SJCRH30 (cell line): ENCODE measurements around the gene SPOP. TPM values are rescaled to one million over a fixed set of nuclear protein-coding genes. Genes with fewer than 3 reads are reported as not detected.
"Not testable (repeated sequence)": the region's sequence is repeated elsewhere in the genome, so short reads cannot be mapped to it uniquely, and the experiment has no call there.

Experiments
- DNase-seq, 2 experiments: peaks; one replicate each; pipeline ENCODE4 v3.0.0-alpha.2; 2015 to 2020
- H3K27ac ChIP-seq: fragments of 250-450 bp; sonication (Bioruptor Pico); 2 replicates; pipeline ENCODE4 v1.5.1; 2020; ENCODE audit warnings: mild to moderate bottlenecking, moderate library complexity
- H3K27me3 ChIP-seq: fragments of 250-450 bp; sonication (Bioruptor Pico); 2 replicates; pipeline ENCODE4 v1.5.1; 2020; ENCODE audit warnings: mild to moderate bottlenecking, moderate library complexity
- H3K36me3 ChIP-seq: fragments of 250-450 bp; sonication (Bioruptor Pico); 2 replicates; pipeline ENCODE4 v1.5.1; 2020; ENCODE audit warnings: mild to moderate bottlenecking, moderate library complexity
- H3K4me1 ChIP-seq: fragments of 250-450 bp; sonication (Bioruptor Pico); 2 replicates; pipeline ENCODE4 v1.5.1; 2020; ENCODE audit warnings: mild to moderate bottlenecking, moderate library complexity
- H3K4me3 ChIP-seq: fragments of 250-450 bp; sonication (Bioruptor Pico); 2 replicates; pipeline ENCODE4 v1.5.1; 2020; ENCODE audit warnings: mild to moderate bottlenecking, moderate library complexity
- H3K9me3 ChIP-seq: fragments of 250-450 bp; sonication (Bioruptor Pico); replicated peaks from 2 replicates; pipeline ENCODE4 v1.5.1; 2020; ENCODE audit warnings: mild to moderate bottlenecking, moderate library complexity
- total RNA-seq: library from RNA; depleted of rRNA; stranded (reverse); fragments of >200 nt; shearing (Covaris generic); gene quantifications from 2 replicates; pipeline ENCODE4 v1.2.3, GENCODE V29; 2014

The SPOP gene
- total RNA-seq, 1 experiment from 2014 or later, result 31.3 TPM

DNA sequence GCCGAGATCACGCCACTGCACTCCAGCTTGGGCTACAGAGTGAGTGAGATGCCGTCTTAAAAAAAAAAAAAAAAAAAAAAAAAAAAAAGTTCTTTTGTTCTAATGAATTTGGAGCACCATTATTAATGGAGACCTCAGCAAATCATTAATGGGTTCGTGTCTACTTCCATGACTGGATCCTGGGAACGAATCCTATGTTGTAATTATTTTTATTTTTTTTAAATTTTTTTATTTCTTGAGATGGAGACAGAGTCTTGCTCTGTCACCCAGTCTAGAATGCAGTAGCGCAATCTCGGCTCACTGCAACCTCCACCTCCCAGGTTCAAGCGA lies 30.7 kb downstream of the SPOP start:
- no peak for DNase-seq
- H3K27me3 ChIP-seq, result no peaks in the 10 kb centered on the region
- peaks cover 4% of the 10 kb centered on the region; the same call in 1 of the 2 replicates for H3K4me1 ChIP-seq
- no peak overlapping the region for H3K27ac ChIP-seq
- H3K9me3 ChIP-seq, result no peaks in the 10 kb centered on the region
- H3K36me3 ChIP-seq, result no peaks in the 10 kb centered on the region
- no peak overlapping the region for H3K4me3 ChIP-seq

- DNase-seq, result peak; percentile 13 to 19
- Histone ChIP-seq H3K36me3 (no peaks in the 10 kb centered on the region), H3K4me3 (no peak overlapping the region), H3K27ac (peak overlapping the region; percentile 22; the same call in 1 of the 2 replicates), H3K4me1 (peaks cover 4% of the 10 kb centered on the region; the same call in 1 of the 2 replicates), H3K9me3 (no peaks in the 10 kb centered on the region), H3K27me3 (no peaks in the 10 kb centered on the region)
These were observed 31.3 kb downstream of the SPOP start for GRCh38 chr17:49646391-49647255.

DNA sequence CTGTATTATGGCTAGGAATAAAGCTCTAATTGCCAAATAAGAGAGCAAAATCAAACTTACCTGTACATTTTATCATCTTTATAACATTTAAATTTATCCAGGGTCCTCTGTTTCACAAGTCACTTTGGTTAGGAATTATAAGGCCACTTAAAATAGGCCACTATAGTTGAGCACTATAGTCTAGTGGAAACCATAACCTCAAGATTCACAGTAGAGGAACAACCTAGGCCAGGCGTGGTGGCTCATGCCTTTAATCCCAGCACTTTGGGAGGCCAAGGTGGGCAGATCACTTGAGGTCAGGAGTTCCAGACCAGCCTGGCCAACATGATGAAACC lies 31.9 kb downstream of the SPOP start:
- not testable (repeated sequence) for H3K4me3 ChIP-seq, H3K36me3 ChIP-seq, H3K9me3 ChIP-seq, DNase-seq, H3K27ac ChIP-seq, H3K27me3 ChIP-seq, H3K4me1 ChIP-seq

GRCh38 chr17:49645654-49646053 lies 32.2 kb downstream of the SPOP start:
- DNase-seq, result no peak
- no peak overlapping the region for H3K4me3 ChIP-seq
- H3K9me3 ChIP-seq, result no peaks in the 10 kb centered on the region
- H3K36me3 ChIP-seq, result no peaks in the 10 kb centered on the region
- peaks cover 4% of the 10 kb centered on the region; the same call in 1 of the 2 replicates for H3K4me1 ChIP-seq
- no peak overlapping the region for H3K27ac ChIP-seq
- H3K27me3 ChIP-seq, result no peaks in the 10 kb centered on the region

GRCh38 chr17:49640556-49640955 lies 37.3 kb downstream of the SPOP start:
- 0 out of 2 replicates have a peak, but pooled peaks cover 3% of the 10 kb centered on the region for H3K36me3 ChIP-seq
- no peak overlapping the region for H3K4me3 ChIP-seq
- H3K27ac ChIP-seq, result no peak overlapping the region
- H3K4me1 ChIP-seq, result no peaks in the 10 kb centered on the region
- H3K27me3 ChIP-seq, result no peaks in the 10 kb centered on the region
- no peak for DNase-seq
- no peaks in the 10 kb centered on the region for H3K9me3 ChIP-seq

GRCh38 chr17:49638818-49639217 lies 39.1 kb downstream of the SPOP start:
- Histone ChIP-seq H3K4me1 (peaks cover 4% of the 10 kb centered on the region; the same call in 1 of the 2 replicates), H3K9me3 (no peaks in the 10 kb centered on the region), H3K27ac (no peak overlapping the region), H3K36me3 (0 out of 2 replicates have a peak, but pooled peaks cover 3% of the 10 kb centered on the region), H3K27me3 (no peaks in the 10 kb centered on the region), H3K4me3 (no peak overlapping the region)
- DNase-seq, result no peak

DNA sequence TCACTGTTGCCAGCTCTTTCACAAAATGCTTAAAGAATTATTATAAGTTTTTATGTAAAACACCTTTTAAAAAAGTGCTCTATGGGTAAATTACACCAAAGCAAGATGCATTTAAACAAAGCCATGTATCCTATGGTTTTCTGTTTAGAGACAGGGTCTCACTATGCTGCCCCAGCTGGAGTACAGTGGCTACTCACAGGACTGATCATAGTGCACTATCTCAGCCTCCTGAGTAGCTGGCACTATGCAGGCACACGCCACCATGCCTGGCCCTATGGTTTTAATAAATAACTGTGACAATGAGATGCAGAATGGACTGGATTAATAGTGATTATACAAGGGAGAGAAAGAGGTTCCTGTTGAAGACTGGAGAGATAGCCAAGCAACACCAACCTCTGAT lies 40.2 kb downstream of the SPOP start:
- H3K4me1 ChIP-seq, result peaks cover 4% of the 10 kb centered on the region; the same call in 1 of the 2 replicates
- H3K9me3 ChIP-seq, result no peaks in the 10 kb centered on the region
- H3K36me3 ChIP-seq, result 0 out of 2 replicates have a peak, but pooled peaks cover 3% of the 10 kb centered on the region
- no peak for DNase-seq
- no peaks in the 10 kb centered on the region for H3K27me3 ChIP-seq
- H3K27ac ChIP-seq, result no peak overlapping the region
- H3K4me3 ChIP-seq, result no peak overlapping the region

DNA sequence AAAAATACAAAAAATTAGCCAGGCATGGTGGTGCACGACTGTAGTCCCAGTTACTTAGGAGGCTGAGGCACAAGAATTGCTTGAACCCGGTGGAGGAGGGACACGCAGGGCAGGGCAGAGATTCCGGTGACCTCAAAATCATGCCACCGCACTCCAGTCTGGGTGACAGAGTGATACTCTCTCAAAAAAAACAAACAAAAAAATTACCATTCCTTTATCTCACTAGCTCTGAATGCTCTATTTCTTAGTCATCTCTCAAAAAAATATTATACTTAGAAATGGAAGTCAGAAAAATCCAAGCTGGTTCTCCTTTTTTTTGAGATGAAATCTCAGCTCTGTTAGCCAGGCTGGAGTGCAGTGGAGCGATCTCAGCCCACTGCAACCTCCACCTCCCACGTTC lies 40.8 kb downstream of the SPOP start:
- 0 out of 2 replicates have a peak, but pooled peaks cover 3% of the 10 kb centered on the region for H3K36me3 ChIP-seq
- no peaks in the 10 kb centered on the region for H3K27me3 ChIP-seq
- no peaks in the 10 kb centered on the region for H3K9me3 ChIP-seq
- H3K27ac ChIP-seq, result no peak overlapping the region
- no peak for DNase-seq
- H3K4me3 ChIP-seq, result no peak overlapping the region
- peaks cover 4% of the 10 kb centered on the region; the same call in 1 of the 2 replicates for H3K4me1 ChIP-seq

DNA sequence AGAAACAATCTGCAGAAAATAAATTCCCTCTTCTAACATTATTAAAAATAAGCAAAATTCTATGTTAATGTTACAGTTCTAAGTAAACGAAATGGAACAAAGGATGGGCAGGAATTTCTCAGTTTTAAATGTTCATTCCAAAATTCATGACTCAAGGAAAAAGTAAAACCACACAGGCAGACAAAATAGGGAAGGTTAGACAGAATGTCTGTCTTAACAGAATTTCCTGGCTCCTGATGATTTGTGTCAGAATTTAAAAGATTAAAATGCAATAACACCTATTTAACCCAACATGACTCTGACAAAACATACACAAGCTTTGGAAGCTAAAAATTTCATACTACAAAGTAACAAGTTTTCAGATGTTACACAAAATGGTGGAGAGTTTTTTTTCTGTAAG lies 42.8 kb downstream of the SPOP start:
- DNase-seq, result no peak
- Histone ChIP-seq H3K9me3 (no peaks in the 10 kb centered on the region), H3K4me1 (peaks cover 4% of the 10 kb centered on the region; the same call in 1 of the 2 replicates), H3K27ac (no peak overlapping the region), H3K36me3 (peaks cover 6% of the 10 kb centered on the region; the same call in 1 of the 2 replicates), H3K4me3 (no peak overlapping the region), H3K27me3 (no peaks in the 10 kb centered on the region)

GRCh38 chr17:49634485-49634860 lies 43.4 kb downstream of the SPOP start:
- Histone ChIP-seq H3K4me1 (peaks cover 4% of the 10 kb centered on the region; the same call in 1 of the 2 replicates), H3K36me3 (peaks cover 6% of the 10 kb centered on the region; the same call in 1 of the 2 replicates), H3K4me3 (no peak overlapping the region), H3K9me3 (no peaks in the 10 kb centered on the region), H3K27ac (no peak overlapping the region), H3K27me3 (no peaks in the 10 kb centered on the region)
- no peak for DNase-seq

DNA sequence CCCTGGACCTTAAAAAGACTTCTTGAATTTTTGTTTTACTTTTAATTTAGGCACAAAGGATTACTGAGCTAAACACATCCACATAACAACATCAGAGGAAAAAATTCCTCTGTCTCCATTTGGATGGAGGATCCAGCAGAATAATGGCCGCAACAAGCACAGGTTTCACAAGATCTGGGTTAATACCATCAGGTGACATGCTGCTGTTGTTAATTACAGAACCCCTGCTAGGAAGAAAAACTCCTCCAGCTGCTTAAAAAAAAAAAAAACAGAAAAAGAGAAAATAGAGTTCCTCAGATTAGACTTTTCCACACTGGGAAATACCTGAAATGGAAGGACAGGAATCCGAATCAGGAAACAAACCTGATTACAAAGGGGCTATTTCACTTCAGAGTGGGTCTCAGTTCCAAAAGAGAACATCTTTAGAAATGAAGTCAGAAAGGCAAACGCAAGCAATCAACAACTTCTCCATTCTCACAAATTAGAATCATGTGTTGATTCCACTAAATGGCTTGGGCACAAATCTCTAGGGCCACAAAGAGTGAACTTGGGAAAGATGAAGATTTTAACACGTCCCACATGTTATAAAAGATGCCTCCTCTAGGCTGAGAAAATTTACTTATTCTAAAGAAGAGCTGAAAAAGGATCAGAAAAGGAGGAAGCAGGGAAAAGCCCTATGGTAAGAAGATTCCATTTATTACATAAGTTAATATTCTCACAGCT lies 44.0 kb downstream of the SPOP start:
- DNase-seq, result no peak
- H3K27ac ChIP-seq, result no peak overlapping the region
- H3K4me1 ChIP-seq, result peaks cover 4% of the 10 kb centered on the region; the same call in 1 of the 2 replicates
- H3K36me3 ChIP-seq, result peaks cover 6% of the 10 kb centered on the region; the same call in 1 of the 2 replicates
- no peaks in the 10 kb centered on the region for H3K27me3 ChIP-seq
- no peak overlapping the region for H3K4me3 ChIP-seq
- H3K9me3 ChIP-seq, result no peaks in the 10 kb centered on the region

DNA sequence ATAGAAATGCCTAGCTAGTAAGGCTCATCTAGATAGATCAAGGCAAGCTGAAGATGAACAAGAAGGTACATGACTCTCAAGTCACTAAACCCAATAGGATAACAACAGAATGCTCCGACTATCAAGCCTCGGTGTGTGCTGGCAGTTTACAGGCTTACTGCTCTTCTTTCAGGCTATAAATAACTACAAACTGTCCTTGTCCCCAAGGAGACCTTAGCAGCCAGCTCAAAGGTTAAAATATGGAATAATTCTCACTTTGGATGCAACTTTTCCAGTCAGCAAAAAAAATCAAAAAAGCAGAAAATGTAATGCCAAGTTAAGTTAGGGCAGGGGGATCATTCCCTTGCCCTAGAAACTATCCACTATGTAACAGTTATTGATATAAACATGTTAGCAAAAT lies 44.6 kb downstream of the SPOP start:
- Histone ChIP-seq H3K36me3 (peaks cover 6% of the 10 kb centered on the region; the same call in 1 of the 2 replicates), H3K4me3 (no peak overlapping the region), H3K4me1 (peaks cover 4% of the 10 kb centered on the region; the same call in 1 of the 2 replicates), H3K27me3 (no peaks in the 10 kb centered on the region), H3K27ac (no peak overlapping the region), H3K9me3 (no peaks in the 10 kb centered on the region)
- no peak for DNase-seq

GRCh38 chr17:49632201-49632600 lies 45.7 kb downstream of the SPOP start:
- DNase-seq, result no peak
- Histone ChIP-seq H3K27me3 (no peaks in the 10 kb centered on the region), H3K4me3 (no peak overlapping the region), H3K36me3 (peaks cover 6% of the 10 kb centered on the region; the same call in 1 of the 2 replicates), H3K9me3 (no peaks in the 10 kb centered on the region), H3K4me1 (peaks cover 4% of the 10 kb centered on the region; the same call in 1 of the 2 replicates), H3K27ac (no peak overlapping the region)

DNA sequence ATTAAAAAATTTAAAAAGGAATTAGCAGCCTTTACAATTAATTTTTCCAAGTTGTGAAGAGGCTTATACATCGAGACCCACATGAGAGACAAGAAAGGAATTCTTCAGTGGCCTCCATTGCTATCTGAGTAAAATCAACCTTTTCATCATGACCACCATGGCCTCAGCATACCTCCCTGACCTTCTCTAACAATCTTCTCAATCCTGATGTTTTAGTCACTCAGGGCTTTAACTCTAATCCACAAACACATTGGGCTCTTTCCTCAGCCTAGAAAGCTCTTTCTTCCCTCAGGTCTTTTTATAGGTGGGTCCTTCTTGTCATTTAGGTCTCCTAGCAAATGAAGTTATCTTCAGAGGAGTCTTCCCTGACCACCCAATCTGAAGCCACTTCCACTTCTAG lies 46.4 kb downstream of the SPOP start:
- Histone ChIP-seq H3K36me3 (peaks cover 7% of the 10 kb centered on the region; the same call in 1 of the 2 replicates), H3K9me3 (no peaks in the 10 kb centered on the region), H3K4me1 (peaks cover 4% of the 10 kb centered on the region; the same call in 1 of the 2 replicates), H3K4me3 (no peak overlapping the region), H3K27me3 (no peaks in the 10 kb centered on the region), H3K27ac (no peak overlapping the region)
- no peak for DNase-seq
